NCI-H524 (cell line): ENCODE measurements around the gene UNC5A.

Experiments used
- DNase-seq, 2 experiments: peaks; one replicate each; lab custom pipeline; 2025; lab: John Stamatoyannopoulos, UW

Gene UNC5A

DNA sequence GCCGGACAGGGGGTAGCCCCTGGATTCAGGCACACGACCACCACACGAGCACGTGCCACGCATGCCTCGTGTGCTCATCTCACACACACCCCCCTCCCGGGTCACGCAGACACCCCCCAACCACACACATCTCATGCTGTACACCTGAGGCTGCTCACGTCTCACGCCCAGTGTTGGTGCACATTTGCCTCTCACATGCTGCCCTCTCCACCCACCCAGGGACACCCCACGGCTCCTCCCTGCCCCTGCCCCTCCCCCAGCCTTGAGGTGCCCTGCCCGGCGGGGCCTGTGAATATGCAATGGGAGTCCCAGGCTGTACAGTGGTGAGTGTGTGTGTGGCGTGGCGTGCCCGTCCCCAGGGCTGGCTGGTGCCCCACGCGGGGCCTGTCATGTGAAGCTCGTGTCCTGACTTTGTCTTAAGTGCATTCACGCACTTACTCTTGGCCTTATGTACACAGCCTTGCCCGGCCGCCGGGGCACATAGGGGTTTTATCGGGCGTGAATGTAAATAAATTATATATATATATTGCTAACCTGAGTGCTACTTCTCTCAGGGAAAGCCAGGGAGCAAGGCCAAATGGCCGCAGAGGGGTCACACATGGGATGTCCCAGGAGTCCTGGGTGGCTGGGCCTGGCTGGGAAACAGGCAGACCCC is 70.1 kb downstream of the UNC5A start:
- no peak for DNase-seq

DNA sequence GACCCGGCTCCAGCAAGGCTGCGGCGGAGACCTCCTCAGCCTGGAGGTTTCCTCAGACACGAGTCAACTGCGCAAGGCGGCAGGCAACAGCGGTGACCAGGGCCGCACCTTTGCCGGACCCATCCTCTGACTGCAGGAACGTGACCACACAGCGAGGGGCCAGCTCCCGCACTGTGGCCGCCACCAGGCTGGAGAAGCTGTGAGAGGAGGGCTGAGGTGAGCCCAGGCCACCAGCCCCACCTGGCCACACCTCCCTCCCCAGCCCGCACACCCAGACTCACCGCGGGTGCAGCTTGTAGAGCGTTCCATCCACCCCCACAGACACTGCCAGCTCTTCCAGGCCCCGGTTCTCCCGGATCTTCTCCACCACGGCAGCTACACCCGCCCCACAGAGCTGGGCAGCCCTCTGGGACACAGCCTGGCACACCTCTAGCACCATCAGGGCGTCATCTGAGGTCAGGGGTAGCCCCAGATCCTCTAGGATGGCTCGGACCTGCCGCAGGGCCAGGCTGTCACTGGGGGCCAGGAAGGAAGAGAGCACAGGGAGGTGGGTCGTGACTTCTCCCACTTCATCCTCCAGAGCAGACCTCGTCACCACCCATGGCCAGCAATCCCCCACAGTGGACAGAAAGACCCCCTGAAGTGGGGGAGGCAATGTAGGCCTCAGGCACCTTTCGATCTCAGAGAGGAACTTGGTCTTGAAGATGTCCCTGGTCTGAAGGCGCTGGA is 70.8 kb downstream of the UNC5A start:
- no peak for DNase-seq

DNA sequence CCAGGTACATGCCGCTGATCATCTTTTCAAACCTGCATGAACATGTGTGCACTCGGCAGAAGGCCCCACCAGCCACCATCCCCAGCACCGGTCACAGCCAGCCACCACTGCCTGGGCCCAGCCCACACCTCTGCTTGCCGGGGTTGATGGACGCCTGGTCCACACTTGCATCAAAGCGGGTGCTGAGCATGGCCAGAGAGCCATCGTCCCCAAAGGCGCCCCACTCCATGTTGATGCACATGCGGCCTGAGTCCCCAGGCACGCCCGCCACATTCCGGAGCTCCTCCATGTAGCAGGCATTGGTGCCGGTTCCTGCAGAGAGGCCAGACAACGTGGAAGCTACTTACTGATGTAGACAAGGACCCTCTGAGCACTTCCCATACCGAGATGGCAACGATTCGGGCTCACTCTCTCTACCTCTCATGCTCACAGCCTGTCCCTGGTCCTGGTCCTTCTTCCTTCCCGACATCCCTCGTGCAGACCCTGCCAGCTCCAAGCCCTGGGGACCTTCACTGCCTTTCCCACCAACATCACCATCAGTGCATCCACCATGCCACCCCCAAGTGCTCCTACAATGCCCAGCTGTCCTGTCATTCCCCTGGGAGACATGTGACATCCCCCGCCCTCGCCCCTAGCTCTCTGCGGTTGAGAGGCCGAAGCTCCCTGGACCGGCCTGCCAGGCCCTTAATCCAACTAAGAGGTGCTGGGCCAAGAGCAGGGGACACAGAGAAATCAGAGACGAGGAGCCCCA is 71.6 kb downstream of the UNC5A start:
- no peak for DNase-seq

DNA sequence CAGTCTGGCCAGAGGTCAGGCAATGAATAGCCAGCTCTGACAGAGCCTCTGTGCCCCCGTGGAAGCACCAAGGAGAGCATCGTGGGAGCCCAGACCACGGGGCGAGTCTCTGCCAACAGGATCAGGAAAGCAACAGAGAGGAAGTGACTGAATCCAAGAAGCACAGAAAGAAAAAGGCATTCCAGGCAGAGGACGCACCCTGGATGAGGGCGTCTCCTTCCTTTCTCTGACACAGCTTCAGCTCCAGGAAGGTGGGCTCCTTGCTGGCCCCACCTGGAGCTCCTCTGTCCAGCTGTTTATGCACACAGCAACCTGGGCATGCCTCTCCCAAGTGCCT is 72.2 kb downstream of the UNC5A start:
- no peak for DNase-seq

DNA sequence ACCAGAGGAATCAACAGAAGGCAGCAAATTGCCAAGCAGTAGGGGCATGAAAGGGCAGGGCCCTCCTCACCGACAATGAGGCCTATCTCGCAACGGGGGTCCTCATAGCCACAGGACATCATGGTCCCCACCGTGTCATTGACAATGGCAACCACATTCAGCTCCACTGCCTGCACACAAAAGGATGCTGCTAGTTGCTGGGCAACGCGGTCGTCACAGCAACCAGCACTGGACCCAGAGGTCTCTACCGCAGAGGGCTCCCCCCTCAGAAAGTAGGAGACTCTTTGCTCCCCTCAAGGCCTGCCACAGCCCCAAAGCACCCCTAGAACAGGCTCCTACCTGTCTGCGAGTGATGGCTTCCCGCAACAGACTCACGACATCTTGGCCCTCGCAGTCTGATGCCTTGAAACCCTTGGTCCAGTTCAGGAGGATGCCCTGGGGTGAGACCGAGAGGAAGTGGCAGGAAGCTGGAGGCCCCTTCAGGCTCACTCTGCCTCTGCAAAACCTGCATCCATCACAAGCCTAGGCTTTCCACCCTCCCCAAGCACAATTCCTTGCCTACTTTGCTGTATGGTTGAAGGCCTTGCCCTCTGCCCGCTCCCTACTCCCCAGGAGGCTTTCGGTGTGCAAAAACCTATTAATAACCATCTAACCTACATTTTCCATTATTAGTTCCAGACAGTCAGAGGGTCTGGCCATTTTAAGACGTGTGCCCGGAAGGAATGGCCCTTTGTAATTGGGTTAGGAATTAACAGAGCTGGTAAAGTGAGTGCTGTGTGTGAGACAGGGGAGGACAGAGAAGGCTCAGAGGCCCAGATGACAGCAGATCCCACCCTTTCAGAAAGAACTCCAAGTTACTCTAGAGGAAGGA is 73.6 kb downstream of the UNC5A start:
- no peak for DNase-seq

DNA sequence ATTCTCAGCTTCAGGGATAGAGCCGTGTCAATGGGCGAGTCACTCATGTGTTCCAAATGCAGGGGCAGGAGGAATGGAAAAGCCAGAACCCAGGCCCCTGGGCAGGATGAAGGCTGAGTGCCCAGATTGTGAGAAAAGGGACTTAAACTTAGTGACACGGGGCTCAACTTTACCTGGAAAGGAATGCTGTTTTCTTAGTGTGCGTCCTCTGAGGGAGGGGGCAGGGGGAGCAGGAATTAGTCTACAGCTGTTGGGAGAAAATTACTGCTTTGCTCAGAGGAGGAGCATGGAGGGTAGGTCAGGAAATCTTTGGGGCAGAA is 74.2 kb downstream of the UNC5A start:
- DNase-seq, result no peak

DNA sequence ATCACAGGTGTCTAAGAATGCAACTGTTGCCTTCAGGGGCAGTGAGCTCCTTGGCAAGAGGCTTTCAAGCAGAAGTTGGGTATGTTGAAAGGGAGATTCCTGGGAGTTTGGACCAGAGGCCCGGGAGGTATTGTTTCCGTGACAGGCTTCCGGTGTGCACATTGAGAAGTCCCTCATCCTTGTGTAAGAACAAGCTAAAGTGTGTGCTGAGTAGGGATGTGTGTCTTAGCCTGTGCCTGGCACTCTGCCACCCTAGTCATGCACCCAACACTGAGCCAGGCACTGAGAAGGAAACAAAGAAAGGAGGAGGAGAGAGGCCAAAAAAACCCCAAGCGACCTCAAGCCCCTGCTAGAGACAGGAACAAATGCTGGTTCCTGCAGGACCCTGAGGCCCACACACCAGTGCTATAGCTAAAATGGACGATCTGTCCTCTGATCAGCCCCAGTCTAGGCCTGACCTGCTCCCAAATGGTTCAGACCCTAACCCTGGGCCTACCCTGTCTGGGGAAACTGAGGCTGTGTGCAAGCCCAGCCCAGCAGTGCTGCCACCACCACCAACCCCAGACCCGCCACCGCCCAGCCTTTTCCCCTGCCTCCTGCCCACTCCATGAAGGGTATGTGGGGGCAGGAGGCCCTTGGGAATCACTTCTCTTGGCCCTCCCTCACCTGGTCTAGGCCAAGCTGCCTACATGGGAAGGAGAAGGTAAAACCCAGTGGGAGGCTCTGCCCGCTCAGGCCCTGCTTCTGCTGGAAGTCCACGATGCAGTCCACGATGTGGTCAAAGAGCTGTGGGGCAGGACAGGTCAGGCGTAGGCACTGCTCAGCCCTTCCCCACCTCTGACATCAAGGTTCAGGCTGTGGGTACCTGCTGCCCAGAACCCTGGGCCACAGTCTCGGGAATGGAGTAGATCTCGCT is 76.2 kb downstream of the UNC5A start:
- DNase-seq, result no peak

DNA sequence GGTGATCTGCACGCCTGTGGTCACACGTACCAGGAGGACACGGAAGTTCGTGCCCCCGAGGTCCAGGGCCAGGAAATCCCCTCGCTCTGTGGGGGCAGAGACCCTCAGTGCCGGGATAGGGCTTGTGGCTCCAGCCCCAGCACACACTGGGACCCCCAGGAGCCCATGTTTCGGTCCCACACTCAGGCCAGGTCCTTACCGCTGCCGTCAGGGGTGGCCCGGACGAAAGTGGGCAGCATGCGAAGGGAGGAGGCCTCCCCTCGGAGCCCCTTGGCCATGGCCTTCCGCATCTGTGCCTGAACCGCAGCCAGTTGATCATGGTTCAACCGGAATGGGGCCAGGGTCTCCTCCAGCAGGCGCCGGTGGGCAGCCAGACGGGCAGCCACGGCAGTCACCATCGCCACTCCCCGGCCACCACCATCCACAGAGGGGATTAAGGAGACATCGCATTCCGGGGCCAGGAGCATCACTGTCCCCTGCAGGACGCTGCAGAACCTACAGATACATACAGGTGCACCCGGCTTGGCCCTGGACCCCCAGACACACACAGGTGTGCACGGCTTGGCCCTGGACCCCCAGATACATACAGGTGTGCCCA is 77.0 kb downstream of the UNC5A start:
- DNase-seq, result no peak

DNA sequence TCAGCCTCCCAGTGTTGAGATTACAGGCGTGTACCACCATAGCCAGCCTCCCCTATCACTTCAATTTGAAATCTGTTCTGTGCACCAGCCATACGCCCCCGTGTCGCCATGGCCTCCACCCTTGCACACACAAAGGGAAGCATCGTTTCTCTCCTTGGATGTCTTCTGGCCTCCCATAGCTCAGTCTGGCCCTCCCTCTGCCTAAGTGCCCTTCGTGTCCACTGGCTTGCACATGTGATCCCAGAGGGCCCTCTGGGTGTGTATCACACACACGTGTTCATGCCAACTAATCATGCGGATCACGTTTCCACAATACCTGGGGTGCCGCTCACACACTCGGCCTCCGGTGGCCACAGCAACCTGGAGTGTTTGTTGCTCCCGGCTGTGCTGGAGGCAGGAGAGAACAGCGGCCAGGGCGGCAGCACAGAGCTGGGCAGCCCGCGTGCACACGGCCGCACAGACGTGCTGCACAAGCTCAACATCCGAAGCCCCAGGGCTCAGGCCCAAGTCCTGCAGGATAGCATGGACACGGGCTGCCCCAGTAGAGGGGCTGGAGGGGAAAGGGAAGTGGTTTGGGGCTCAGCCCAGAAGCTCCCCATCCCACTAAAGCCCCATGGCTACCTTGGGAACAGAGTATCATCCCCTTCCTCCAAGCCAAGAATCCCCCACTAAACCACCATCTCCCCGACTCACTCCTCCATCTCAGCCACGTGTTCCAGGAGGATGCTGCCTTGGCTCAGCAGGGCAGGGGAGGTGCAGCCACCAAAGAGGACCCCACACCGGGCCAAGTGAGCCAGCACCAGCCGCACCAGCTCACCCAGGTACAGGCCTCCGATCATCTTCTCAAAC is 77.9 kb downstream of the UNC5A start:
- no peak for DNase-seq

DNA sequence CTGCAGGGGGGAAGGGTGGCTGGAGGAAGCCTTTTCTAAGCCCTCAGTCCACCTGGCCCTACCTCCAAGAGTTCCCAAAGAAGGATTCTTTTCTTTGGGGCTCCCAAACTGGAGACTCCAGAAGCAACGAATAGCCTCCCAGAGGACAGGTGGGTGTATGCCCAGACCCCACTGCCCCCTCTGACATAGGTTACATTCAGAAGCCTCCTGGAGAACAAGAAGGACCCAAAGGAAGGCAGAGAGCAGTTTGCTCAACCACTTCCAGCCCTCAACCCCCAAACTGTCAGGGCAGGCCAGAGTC is 78.5 kb downstream of the UNC5A start:
- DNase-seq, result no peak

DNA sequence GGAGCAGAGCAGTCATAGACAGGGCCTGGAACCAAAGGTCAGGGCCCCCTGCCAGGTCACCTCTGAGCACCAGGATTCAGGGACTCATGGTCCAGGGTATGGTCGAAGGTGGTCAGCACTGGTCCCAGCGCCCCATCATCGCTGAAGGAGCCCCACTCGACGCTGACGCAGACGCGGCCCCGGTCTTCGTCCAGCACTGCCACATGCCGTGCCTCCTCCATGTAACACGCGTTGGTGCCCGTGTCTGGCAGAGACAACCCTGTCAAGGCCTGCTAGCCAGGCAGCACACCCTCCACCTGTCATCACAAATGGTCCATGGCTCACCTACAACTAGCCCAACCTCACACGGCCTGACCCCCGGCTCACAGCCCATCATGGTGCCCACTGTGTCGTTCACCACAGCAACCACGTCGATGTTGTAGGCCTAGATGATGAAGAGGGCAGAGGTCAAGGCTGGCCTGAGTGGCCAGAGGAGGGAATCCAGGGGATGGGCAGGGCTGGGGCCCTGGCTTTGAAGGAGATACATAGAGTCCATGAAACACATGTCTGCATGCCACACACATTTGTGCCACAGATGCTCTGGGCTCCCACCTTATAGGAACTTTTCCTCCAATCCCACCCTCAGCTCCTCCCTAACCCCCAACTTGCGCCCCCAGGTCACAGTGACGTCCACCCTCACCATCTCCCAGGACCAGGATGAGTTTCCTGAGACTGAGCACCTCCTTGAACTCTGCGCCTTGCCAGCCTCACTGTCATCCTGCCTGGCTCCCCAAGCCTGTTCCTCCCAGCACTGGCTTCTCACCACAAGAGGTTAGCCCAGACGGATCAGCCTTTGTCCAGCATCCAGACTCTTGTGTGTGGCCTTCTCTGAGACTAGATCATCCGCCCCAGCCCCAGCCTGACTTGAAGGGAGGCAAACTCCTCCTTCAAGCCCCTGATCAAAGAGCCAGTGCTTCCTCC is 79.2 kb downstream of the UNC5A start:
- no peak for DNase-seq

DNA sequence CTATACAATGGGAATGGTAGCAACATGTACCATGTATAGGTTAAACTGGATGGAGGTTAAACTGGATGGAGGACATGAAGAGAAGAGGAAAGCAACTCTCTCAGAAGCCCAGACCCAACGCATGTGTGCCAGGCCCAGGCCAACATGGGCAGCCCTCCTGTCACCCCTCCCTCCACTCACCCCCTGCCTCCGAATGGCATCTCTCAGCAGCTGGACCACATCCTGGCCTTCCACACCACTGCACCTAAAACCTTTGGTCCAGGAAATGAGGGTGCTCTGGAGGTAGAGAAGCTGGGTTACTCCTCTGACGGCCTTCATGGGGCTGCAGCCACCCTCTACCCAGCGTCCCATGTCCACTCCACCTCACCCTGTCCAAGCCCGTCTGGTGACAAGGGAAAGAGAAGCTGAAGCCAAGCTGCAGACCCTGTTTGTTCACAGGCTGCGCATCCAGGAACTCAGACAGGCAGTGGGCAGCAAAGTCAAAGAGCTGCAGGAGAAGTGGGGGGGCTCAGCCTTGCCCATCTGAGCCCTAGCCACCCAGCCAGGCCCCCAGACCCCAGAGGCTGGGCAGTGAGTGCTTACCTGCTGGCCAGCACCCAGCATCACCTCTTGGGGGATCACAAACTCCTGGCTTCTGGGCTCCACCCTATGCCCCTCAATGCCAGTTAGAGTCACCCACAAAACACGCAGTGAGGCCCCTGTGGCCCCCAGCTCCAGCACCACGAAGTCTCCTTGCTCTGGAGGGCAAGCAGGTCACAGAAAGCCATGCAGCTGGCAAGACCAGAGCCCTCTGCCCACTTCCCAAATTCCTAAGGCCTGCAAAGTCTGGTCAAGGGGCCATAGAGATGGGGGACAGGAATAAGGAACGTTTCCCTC is 80.3 kb downstream of the UNC5A start:
- DNase-seq, result no peak

DNA sequence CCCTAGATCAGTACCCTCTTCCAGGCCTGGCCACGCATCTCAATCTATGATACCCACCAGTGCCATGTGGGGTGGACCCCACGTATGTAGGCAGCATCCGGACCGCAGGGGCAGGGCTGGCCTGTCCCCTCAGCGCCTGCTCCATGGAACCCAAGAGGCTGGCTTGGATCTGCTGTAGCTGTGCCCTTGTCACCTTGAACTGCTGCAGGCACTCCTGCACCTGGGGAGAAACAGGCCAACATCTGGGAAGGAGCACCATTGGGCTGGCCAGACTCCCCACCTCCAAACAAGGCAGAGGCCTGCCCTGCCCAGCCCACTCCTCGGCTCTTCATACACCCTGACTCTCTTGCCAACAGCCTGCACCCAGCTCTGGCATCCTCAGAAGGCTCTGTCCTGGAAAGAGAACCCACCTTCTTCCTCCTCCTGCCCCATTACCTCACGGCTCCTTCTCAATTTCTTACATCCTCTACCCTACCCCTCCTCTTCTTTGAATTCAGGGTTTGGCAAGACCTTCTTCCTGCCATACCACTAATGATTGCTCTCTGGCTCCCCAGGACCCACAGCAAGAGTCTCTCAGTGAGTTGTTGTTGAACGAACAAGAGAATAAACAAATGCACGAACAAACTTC is 81.1 kb downstream of the UNC5A start:
- no peak for DNase-seq

DNA sequence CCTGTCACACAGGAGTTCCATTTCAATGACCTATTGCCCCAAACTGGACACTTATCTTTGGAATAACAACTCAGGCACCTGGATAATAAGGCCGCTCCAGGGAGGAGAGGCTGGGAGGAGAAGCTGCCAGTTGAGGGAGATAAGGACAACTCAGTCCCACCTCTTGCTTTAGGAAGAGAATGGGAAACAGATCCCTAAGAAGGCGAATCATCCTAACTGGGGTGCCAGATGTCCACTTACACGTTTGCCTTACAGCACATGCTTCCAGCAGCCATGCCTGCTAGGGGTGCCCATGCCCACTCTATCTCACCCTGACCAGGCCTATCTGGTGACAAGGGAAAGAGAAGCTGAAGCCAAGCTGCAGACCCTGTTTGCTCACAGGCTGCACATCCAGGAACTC is 82.3 kb downstream of the UNC5A start:
- peak in 1 of 2 experiments; percentile 15 for DNase-seq

DNA sequence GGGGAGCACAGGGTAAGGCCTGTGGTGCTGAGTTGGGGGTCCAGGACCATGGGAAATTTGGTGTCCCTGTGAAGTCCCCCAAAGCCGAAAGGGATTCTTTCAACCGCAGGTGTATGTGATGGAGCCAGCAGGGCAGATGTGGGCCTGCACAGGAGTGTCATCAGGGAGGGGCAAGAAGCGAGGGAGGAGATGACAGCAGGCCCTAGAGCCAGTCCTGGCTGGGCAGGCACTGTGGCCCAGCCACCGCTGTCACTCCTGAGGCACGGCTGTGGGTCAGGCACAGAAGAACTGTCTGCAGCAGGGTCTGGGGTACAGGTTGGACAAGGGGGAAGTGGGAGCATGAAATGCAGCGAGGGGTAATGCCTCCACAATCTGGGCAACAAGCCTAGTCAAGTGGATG is 83.9 kb downstream of the UNC5A start:
- DNase-seq, result no peak

DNA sequence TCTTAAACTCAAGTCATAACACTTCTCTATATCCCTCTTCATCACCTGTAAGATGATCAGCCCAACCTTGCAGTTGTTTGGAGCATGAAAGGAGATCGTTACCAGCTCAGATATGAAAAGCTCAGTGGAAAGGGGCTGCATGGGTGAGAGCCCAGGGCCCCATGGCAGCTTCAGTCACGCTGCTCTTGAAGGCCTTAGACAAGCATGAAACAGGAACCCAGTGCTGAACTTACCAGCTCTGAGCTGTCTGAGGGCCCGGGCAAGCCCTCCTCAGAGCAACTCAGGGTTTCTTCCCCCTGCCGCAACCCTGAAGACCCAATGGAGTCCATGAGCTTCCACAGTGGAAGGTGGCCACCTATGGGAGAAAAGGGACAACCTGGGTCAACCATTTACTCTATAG is 85.5 kb downstream of the UNC5A start:
- DNase-seq, result no peak

DNA sequence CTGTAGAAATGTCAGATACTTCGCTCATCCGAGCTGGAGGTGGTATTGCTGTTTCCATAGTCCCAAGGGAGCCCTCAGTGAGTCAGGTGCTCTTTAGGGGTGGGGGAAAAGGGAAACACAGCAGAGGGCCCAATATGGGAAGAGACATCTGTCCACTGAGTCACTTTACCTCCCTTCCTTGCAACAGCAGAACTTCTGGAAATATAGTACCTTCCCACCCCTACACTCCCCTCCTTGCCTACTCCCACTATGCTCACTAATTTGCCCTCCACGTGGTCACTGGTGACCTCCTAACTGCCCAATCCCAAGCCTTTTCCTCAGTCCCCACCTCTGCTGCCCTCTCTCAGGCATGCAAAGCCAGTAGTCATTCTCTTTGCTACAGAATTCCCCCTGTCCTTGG is 86.9 kb downstream of the UNC5A start:
- peak in 1 of 2 experiments; percentile 49 for DNase-seq
